ENCODE data around the gene MEDAG.

- TF ChIP-seq, protein P1, sequence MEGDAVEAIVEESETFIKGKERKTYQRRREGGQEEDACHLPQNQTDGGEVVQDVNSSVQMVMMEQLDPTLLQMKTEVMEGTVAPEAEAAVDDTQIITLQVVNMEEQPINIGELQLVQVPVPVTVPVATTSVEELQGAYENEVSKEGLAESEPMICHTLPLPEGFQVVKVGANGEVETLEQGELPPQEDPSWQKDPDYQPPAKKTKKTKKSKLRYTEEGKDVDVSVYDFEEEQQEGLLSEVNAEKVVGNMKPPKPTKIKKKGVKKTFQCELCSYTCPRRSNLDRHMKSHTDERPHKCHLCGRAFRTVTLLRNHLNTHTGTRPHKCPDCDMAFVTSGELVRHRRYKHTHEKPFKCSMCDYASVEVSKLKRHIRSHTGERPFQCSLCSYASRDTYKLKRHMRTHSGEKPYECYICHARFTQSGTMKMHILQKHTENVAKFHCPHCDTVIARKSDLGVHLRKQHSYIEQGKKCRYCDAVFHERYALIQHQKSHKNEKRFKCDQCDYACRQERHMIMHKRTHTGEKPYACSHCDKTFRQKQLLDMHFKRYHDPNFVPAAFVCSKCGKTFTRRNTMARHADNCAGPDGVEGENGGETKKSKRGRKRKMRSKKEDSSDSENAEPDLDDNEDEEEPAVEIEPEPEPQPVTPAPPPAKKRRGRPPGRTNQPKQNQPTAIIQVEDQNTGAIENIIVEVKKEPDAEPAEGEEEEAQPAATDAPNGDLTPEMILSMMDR (IDR thresholded peaks at IDR 0.05; ENCODE audit: borderline replicate concordance, extremely low read depth, low read length, poor library complexity, severe bottlenecking): no peak
- no peak for TF ChIP-seq EZH2 (IDR thresholded peaks at IDR 0.05; ENCODE audit: borderline replicate concordance, low read depth, low read length, severe bottlenecking)
These were observed 59.3 kb downstream of the MEDAG start for GRCh38 chr13:30965380-30965779.
